Chondrocyte (in vitro differentiated cells): ENCODE measurements around the gene RAB43. TPM values are rescaled to one million over a fixed set of nuclear protein-coding genes. Genes with fewer than 3 reads are reported as not detected.

ENCODE experiments used
- DNase-seq: peaks from one replicate; pipeline ENCODE4 v3.0.0; 2021; ENCODE audit warnings: mixed read lengths, low spot score
- H3K27ac Mint-ChIP-seq: one replicate; pipeline ENCODE4 v1.8.0; 2021; ENCODE audit warnings: mild to moderate bottlenecking, moderate library complexity, mixed read lengths; ENCODE audit not compliant: unreplicated experiment
- H3K27me3 Mint-ChIP-seq: 2 replicates; pipeline ENCODE4 v1.8.0; 2021; ENCODE audit warnings: low read depth, mixed read lengths
- H3K36me3 Mint-ChIP-seq: 2 replicates; pipeline ENCODE4 v1.8.0; 2021; ENCODE audit warnings: low read depth, mixed read lengths
- H3K4me1 Mint-ChIP-seq: 2 replicates; pipeline ENCODE4 v1.8.0; 2021; ENCODE audit warnings: low read depth, mild to moderate bottlenecking, mixed read lengths
- H3K4me3 Mint-ChIP-seq: one replicate; pipeline ENCODE4 v1.8.0; 2021; ENCODE audit warnings: mild to moderate bottlenecking, moderate library complexity, mixed read lengths; ENCODE audit not compliant: unreplicated experiment
- H3K9me3 Mint-ChIP-seq: 2 replicates; pipeline ENCODE4 v1.8.0; 2021; ENCODE audit warnings: low read depth, mixed read lengths
- total RNA-seq: library from RNA; stranded (reverse); gene quantifications from 3 replicates; pipeline ENCODE4 v1.2.1, GENCODE V29; 2021
- TF ChIP-seq, protein P1 (sequence below): fragments of 200-600 bp; sonication (generic); IDR thresholded peaks from 2 replicates; pipeline ENCODE4 v1.5.0; 2021; ENCODE audit warnings: antibody characterized with exemption, mild to moderate bottlenecking, moderate library complexity

RAB43 gene
- total RNA-seq, 1 donor from 2014 or later: 26.3 TPM

DNA sequence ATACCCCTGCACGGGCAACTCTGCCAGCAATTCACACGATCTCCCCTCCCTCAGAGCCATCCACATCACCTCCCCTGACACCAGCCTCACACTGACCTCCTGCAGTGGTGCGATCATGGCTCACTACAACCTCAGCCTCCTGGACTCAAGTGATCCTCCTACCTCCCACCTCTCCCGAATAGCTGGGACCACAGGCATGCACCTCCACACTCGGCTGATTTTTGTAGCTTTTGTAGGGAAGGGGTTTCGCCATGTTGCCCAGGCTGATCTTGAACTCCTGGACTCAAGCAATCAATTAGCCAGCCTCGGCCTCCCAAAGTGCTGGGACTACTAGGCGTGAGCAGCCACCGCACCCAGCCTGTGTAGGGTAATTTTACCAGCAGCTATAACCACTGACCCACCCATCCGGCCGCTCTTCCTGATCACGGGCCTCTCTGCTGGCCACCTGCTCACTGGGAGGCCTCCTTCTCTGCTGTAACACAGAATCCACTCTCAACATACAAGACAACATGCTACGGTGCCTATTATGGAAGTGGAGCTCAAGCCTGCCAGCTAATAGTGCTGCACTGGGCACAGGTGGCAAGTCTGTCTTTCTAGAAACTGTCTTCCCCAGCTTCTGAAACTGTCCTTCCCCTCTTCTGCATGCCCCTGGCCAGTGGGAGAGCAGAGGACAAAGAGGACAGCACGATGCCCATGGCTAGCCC lies 56.4 kb downstream of the RAB43 start:
- TF ChIP-seq, protein P1, sequence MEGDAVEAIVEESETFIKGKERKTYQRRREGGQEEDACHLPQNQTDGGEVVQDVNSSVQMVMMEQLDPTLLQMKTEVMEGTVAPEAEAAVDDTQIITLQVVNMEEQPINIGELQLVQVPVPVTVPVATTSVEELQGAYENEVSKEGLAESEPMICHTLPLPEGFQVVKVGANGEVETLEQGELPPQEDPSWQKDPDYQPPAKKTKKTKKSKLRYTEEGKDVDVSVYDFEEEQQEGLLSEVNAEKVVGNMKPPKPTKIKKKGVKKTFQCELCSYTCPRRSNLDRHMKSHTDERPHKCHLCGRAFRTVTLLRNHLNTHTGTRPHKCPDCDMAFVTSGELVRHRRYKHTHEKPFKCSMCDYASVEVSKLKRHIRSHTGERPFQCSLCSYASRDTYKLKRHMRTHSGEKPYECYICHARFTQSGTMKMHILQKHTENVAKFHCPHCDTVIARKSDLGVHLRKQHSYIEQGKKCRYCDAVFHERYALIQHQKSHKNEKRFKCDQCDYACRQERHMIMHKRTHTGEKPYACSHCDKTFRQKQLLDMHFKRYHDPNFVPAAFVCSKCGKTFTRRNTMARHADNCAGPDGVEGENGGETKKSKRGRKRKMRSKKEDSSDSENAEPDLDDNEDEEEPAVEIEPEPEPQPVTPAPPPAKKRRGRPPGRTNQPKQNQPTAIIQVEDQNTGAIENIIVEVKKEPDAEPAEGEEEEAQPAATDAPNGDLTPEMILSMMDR: no peak
- peaks cover 6% of the 10 kb centered on the region for H3K27me3 Mint-ChIP-seq
- no peak for DNase-seq
- H3K9me3 Mint-ChIP-seq: no peaks in the 10 kb centered on the region
- H3K4me1 Mint-ChIP-seq: no peaks in the 10 kb centered on the region
- no peak overlapping the region for H3K27ac Mint-ChIP-seq
- no peak overlapping the region for H3K4me3 Mint-ChIP-seq
- no peaks in the 10 kb centered on the region for H3K36me3 Mint-ChIP-seq

DNA sequence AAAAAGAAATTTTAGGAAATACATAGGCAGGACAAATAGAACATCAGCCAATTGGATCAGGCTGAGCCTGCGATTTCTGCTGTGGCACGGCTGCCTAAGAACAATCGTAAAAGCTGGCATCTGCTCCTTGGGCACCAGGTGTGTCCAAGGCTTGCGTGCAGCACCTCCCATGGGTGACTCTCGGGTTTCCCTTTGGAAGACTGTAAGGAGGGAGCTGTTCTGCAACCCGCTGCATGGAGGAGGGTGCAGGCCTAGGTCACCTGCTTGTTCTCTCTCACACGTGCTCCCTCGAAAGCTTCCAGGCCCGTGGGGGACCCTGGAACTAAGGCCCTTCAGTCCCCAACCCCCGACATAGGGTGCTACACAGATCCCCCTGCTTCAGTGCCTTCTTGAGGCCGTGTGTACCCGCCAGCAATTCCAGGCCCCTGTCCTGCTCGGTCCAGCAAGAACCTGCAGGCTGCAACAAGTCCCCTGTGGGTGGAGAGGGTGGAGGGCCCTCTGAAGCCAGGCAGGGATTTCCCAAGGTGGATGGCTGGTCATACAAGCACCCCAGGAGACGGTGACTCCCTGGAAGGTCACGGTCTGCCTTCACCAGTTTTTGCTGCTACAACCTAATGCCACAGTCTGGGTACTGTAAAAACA lies 57.6 kb downstream of the RAB43 start:
- Mint-ChIP-seq H3K9me3 (no peaks in the 10 kb centered on the region), H3K36me3 (no peaks in the 10 kb centered on the region), H3K4me3 (no peak overlapping the region), H3K4me1 (no peaks in the 10 kb centered on the region), H3K27ac (no peak overlapping the region), H3K27me3 (peaks cover 6% of the 10 kb centered on the region)
- TF ChIP-seq, protein P1: no peak
- DNase-seq: no peak

DNA sequence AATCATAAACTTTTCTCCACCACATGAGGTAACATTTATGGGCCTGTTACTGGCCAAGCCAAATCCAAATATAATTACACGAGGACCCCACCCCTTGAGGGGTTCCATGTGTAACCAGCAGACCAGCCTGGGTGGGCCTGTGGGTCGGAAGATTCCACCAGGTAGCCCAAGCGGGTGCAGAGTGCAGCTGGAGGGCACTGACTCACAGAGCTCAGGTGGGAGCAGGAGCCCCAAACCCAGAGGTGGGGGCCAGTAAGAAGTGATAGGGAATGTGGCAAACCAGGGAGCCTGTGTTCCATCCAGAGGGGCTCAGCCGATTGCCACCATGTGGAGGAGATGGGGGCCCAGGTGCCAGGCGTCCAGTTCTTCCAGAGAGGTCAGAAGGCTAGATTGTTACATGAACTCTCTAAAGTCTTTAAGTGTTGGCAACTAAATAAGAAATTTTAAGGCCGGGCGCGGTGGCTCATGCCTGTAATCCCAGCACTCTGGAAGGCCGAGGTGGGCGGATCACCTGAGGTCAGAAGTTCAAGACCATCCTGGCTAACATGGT lies 58.4 kb downstream of the RAB43 start:
- H3K9me3 Mint-ChIP-seq: no peaks in the 10 kb centered on the region
- H3K4me3 Mint-ChIP-seq: no peak overlapping the region
- peaks cover 7% of the 10 kb centered on the region for H3K27me3 Mint-ChIP-seq
- H3K4me1 Mint-ChIP-seq: no peaks in the 10 kb centered on the region
- H3K36me3 Mint-ChIP-seq: no peaks in the 10 kb centered on the region
- DNase-seq: no peak
- no peak overlapping the region for H3K27ac Mint-ChIP-seq
- TF ChIP-seq, protein P1: no peak

- no peak for DNase-seq
- H3K27ac Mint-ChIP-seq: no peak overlapping the region
- H3K9me3 Mint-ChIP-seq: no peaks in the 10 kb centered on the region
- H3K4me3 Mint-ChIP-seq: no peak overlapping the region
- no peaks in the 10 kb centered on the region for H3K36me3 Mint-ChIP-seq
- TF ChIP-seq, protein P1: no peak
- H3K4me1 Mint-ChIP-seq: no peaks in the 10 kb centered on the region
- peaks cover 15% of the 10 kb centered on the region for H3K27me3 Mint-ChIP-seq
Observed at GRCh38 chr3:129061888-129062834, 59.4 kb downstream of the RAB43 start.
